ENCODE results near the gene SORCS2. TPM values are rescaled to one million over a fixed set of nuclear protein-coding genes. Genes with fewer than 3 reads are reported as not detected.
"Not testable (repeated sequence)": the region's sequence is repeated elsewhere in the genome, so short reads cannot be mapped to it uniquely, and the experiment has no call there.

Gene SORCS2
- total RNA-seq, 1 donor from 2014 or later, result 3.1 TPM

DNA sequence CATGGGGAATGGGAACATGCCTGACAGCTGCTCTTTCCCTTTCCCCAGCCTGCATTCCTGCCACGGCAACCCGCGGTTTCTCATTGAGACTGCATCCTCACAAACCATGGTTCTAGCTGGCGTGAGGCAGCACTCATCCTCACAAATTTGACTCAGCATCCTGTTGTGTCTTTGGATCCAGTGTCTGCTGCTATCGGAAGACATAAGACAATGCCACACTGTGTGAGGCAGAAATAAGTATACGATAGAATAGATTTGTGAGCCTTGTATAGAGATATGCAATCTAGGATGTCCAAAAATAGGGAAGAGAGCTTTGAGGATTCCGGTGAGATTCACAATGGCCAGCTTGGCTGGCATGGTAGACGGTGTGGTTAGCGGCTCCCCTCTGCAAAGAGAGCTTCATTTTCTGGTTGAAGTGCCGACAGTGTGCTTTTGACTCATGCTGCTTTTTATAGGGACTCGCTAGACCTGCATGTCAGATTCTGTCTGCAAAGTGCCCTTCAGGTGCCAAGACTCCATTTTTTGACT, 403.7 kb downstream of the SORCS2 start:
- Histone ChIP-seq H3K4me3 (ENCODE audit: low read length in 3 of 3) (no peak overlapping the region), H3K27me3 (ENCODE audit: control insufficient read depth in 3 of 3, insufficient read depth in 3 of 3, low read length in 3 of 3) (peaks cover 14 to 40% (median 32%) of the 10 kb centered on the region in 3 donors), H3K36me3 (ENCODE audit: control insufficient read depth in 3 of 3, insufficient read depth in 3 of 3, low read length in 3 of 3) (no peaks in the 10 kb centered on the region), H3K27ac (ENCODE audit: low read depth, low read length) (no peak overlapping the region), H3K9ac (ENCODE audit: low read depth in 1 of 3, low read length in 3 of 3) (no peak overlapping the region), H3K9me3 (ENCODE audit: control insufficient read depth in 3 of 3, low read length in 3 of 3) (no peaks in the 10 kb centered on the region), H3K4me1 (ENCODE audit: control insufficient read depth in 3 of 3, insufficient read depth in 3 of 3, low read length in 3 of 3) (no peaks in the 10 kb centered on the region)

- no peaks in the 10 kb centered on the region for H3K9me3 ChIP-seq (ENCODE audit: control insufficient read depth in 3 of 3, low read length in 3 of 3)
- peaks cover 11 to 37% (median 26%) of the 10 kb centered on the region in 3 donors for H3K27me3 ChIP-seq (ENCODE audit: control insufficient read depth in 3 of 3, insufficient read depth in 3 of 3, low read length in 3 of 3)
- H3K4me1 ChIP-seq (ENCODE audit: control insufficient read depth in 3 of 3, insufficient read depth in 3 of 3, low read length in 3 of 3), result no peaks in the 10 kb centered on the region
- H3K9ac ChIP-seq (ENCODE audit: low read depth in 1 of 3, low read length in 3 of 3), result no peak overlapping the region
- H3K27ac ChIP-seq (ENCODE audit: low read depth, low read length), result no peak overlapping the region
- H3K36me3 ChIP-seq (ENCODE audit: control insufficient read depth in 3 of 3, insufficient read depth in 3 of 3, low read length in 3 of 3), result no peaks in the 10 kb centered on the region
- no peak overlapping the region for H3K4me3 ChIP-seq (ENCODE audit: low read length in 3 of 3)
Observed at GRCh38 chr4:7596918-7597606, 404.7 kb downstream of the SORCS2 start.

- no peak overlapping the region for H3K9ac ChIP-seq (ENCODE audit: low read depth in 1 of 3, low read length in 3 of 3)
- H3K36me3 ChIP-seq (ENCODE audit: control insufficient read depth in 3 of 3, insufficient read depth in 3 of 3, low read length in 3 of 3), result no peaks in the 10 kb centered on the region
- no peak overlapping the region for H3K27ac ChIP-seq (ENCODE audit: low read depth, low read length)
- H3K9me3 ChIP-seq (ENCODE audit: control insufficient read depth in 3 of 3, low read length in 3 of 3), result no peaks in the 10 kb centered on the region
- H3K4me3 ChIP-seq (ENCODE audit: low read length in 3 of 3), result no peak overlapping the region
- H3K4me1 ChIP-seq (ENCODE audit: control insufficient read depth in 3 of 3, insufficient read depth in 3 of 3, low read length in 3 of 3), result no peaks in the 10 kb centered on the region
- peaks cover 11 to 23% (median 15%) of the 10 kb centered on the region in 3 donors for H3K27me3 ChIP-seq (ENCODE audit: control insufficient read depth in 3 of 3, insufficient read depth in 3 of 3, low read length in 3 of 3)
Observed at GRCh38 chr4:7598939-7599790, 406.8 kb downstream of the SORCS2 start.

DNA sequence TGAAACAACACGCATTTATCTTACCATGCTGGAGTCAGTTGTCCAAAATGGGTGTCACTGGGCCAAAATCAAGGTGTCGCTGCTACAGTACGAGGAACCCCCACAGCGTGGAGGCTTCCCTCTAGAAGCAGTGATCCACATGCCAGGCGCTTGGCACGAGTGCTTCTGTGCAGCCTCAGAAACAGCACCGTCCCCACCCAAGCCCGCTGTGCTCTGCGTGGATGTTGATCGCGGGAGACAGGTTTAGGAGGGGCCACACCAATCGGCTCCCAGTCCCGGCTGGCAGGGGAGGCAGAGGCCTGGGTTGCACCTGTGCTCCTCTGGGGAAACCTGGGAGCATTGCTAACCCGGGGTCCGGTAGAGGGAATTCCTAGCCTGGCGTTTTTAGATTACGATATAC, 407.9 kb downstream of the SORCS2 start:
- H3K27ac ChIP-seq (ENCODE audit: low read depth, low read length), result no peak overlapping the region
- no peaks in the 10 kb centered on the region for H3K4me1 ChIP-seq (ENCODE audit: control insufficient read depth in 3 of 3, insufficient read depth in 3 of 3, low read length in 3 of 3)
- peaks cover 0 to 3% (median 0%) of the 10 kb centered on the region in 3 donors for H3K9me3 ChIP-seq (ENCODE audit: control insufficient read depth in 3 of 3, low read length in 3 of 3)

DNA sequence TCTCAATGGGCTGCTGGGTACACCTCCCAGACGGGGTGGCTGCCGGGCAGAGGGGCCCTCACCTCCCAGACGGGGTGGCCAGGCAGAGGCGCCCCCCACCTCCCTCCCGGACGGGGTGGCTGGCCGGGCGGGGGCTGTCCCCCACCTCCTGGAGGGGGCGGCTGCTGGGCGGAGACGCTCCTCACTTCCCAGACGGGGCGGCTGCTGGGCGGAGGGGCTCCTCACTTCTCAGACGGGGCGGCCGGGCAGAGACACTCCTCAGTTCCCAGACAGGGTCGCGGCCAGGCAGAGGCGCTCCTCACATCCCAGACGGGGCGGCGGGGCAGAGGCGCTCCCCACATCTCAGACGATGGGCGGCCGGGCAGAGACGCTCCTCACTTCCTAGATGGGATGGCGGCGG, 409.8 kb downstream of the SORCS2 start:
- H3K4me1 ChIP-seq (ENCODE audit: control insufficient read depth in 3 of 3, insufficient read depth in 3 of 3, low read length in 3 of 3); H3K36me3 ChIP-seq (ENCODE audit: control insufficient read depth in 3 of 3, insufficient read depth in 3 of 3, low read length in 3 of 3); H3K9me3 ChIP-seq (ENCODE audit: control insufficient read depth in 3 of 3, low read length in 3 of 3); H3K27ac ChIP-seq (ENCODE audit: low read depth, low read length); H3K4me3 ChIP-seq (ENCODE audit: low read length in 3 of 3); H3K9ac ChIP-seq (ENCODE audit: low read depth in 1 of 3, low read length in 3 of 3): not testable (repeated sequence)
- H3K27me3 ChIP-seq (ENCODE audit: control insufficient read depth in 3 of 3, insufficient read depth in 3 of 3, low read length in 3 of 3), result peaks cover 0 to 20% (median 1%) of the 10 kb centered on the region in 3 donors

More for the DNA sequence above, 407.9 kb downstream of the SORCS2 start:
- peaks cover 4 to 16% (median 4%) of the 10 kb centered on the region in 3 donors for H3K27me3 ChIP-seq (ENCODE audit: control insufficient read depth in 3 of 3, insufficient read depth in 3 of 3, low read length in 3 of 3)
- no peak overlapping the region for H3K9ac ChIP-seq (ENCODE audit: low read depth in 1 of 3, low read length in 3 of 3)
- no peak overlapping the region for H3K4me3 ChIP-seq (ENCODE audit: low read length in 3 of 3)
- no peaks in the 10 kb centered on the region for H3K36me3 ChIP-seq (ENCODE audit: control insufficient read depth in 3 of 3, insufficient read depth in 3 of 3, low read length in 3 of 3)

- peaks cover 0 to 3% (median 0%) of the 10 kb centered on the region in 3 donors for H3K9me3 ChIP-seq (ENCODE audit: control insufficient read depth in 3 of 3, low read length in 3 of 3)
- H3K4me3 ChIP-seq (ENCODE audit: low read length in 3 of 3), result no peak overlapping the region
- H3K36me3 ChIP-seq (ENCODE audit: control insufficient read depth in 3 of 3, insufficient read depth in 3 of 3, low read length in 3 of 3), result no peaks in the 10 kb centered on the region
- no peaks in the 10 kb centered on the region for H3K4me1 ChIP-seq (ENCODE audit: control insufficient read depth in 3 of 3, insufficient read depth in 3 of 3, low read length in 3 of 3)
- no peak overlapping the region for H3K27ac ChIP-seq (ENCODE audit: low read depth, low read length)
- H3K27me3 ChIP-seq (ENCODE audit: control insufficient read depth in 3 of 3, insufficient read depth in 3 of 3, low read length in 3 of 3), result peaks cover 17 to 34% (median 34%) of the 10 kb centered on the region in 3 donors
- no peak overlapping the region for H3K9ac ChIP-seq (ENCODE audit: low read depth in 1 of 3, low read length in 3 of 3)
Observed at GRCh38 chr4:7607156-7607910, 415.0 kb downstream of the SORCS2 start.

- no peak overlapping the region for H3K27ac ChIP-seq (ENCODE audit: low read depth, low read length)
- H3K27me3 ChIP-seq (ENCODE audit: control insufficient read depth in 3 of 3, insufficient read depth in 3 of 3, low read length in 3 of 3), result peaks cover 17 to 34% (median 34%) of the 10 kb centered on the region in 3 donors
- H3K4me3 ChIP-seq (ENCODE audit: low read length in 3 of 3), result no peak overlapping the region
- H3K4me1 ChIP-seq (ENCODE audit: control insufficient read depth in 3 of 3, insufficient read depth in 3 of 3, low read length in 3 of 3), result no peaks in the 10 kb centered on the region
- H3K36me3 ChIP-seq (ENCODE audit: control insufficient read depth in 3 of 3, insufficient read depth in 3 of 3, low read length in 3 of 3), result no peaks in the 10 kb centered on the region
- no peak overlapping the region for H3K9ac ChIP-seq (ENCODE audit: low read depth in 1 of 3, low read length in 3 of 3)
- H3K9me3 ChIP-seq (ENCODE audit: control insufficient read depth in 3 of 3, low read length in 3 of 3), result peaks cover 0 to 3% (median 0%) of the 10 kb centered on the region in 3 donors
Observed at GRCh38 chr4:7608046-7608445, 415.7 kb downstream of the SORCS2 start.

GRCh38 chr4:7609316-7609715, 417.0 kb downstream of the SORCS2 start:
- Histone ChIP-seq H3K27me3 (ENCODE audit: control insufficient read depth in 3 of 3, insufficient read depth in 3 of 3, low read length in 3 of 3) (peaks cover 17 to 34% (median 34%) of the 10 kb centered on the region in 3 donors), H3K9ac (ENCODE audit: low read depth in 1 of 3, low read length in 3 of 3) (no peak overlapping the region), H3K4me3 (ENCODE audit: low read length in 3 of 3) (no peak overlapping the region), H3K9me3 (ENCODE audit: control insufficient read depth in 3 of 3, low read length in 3 of 3) (peaks cover 0 to 4% (median 3%) of the 10 kb centered on the region in 3 donors), H3K4me1 (ENCODE audit: control insufficient read depth in 3 of 3, insufficient read depth in 3 of 3, low read length in 3 of 3) (no peaks in the 10 kb centered on the region), H3K27ac (ENCODE audit: low read depth, low read length) (no peak overlapping the region), H3K36me3 (ENCODE audit: control insufficient read depth in 3 of 3, insufficient read depth in 3 of 3, low read length in 3 of 3) (no peaks in the 10 kb centered on the region)

DNA sequence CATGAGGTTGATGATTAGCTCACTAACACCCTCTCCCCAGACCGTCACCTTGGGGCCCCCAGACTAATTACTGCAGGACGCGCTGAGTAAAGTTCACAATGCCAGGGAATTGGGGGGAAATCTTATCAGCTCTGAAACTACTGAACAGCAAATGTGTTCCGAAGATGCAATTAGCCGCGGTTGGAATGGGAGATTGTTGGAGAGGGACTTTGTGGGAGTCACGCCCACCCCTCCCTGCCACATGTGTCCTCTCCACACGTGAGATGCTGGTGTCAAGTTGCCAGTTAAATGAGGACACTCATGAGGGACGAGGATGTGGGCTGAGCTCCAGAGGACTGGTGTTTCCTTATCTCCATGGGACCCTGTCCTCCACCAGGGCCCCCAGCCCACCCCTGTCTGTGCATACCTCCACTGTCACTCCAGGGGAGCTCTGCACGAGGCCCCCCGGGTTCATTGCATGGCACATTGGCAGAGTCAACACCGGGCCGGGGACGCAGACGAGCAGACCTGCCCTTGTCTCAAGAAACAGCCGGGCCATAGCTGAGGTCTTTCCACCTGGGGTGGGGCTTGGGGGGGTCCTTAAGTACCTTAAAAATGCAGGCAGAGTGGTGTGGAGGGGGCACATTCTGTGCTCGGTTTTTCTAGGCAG, 417.8 kb downstream of the SORCS2 start:
- Histone ChIP-seq H3K4me3 (ENCODE audit: low read length in 3 of 3) (no peak overlapping the region), H3K9ac (ENCODE audit: low read depth in 1 of 3, low read length in 3 of 3) (no peak overlapping the region), H3K27me3 (ENCODE audit: control insufficient read depth in 3 of 3, insufficient read depth in 3 of 3, low read length in 3 of 3) (peaks cover 17 to 34% (median 34%) of the 10 kb centered on the region in 3 donors), H3K27ac (ENCODE audit: low read depth, low read length) (no peak overlapping the region), H3K9me3 (ENCODE audit: control insufficient read depth in 3 of 3, low read length in 3 of 3) (peaks cover 0 to 5% (median 0%) of the 10 kb centered on the region in 3 donors), H3K36me3 (ENCODE audit: control insufficient read depth in 3 of 3, insufficient read depth in 3 of 3, low read length in 3 of 3) (no peaks in the 10 kb centered on the region), H3K4me1 (ENCODE audit: control insufficient read depth in 3 of 3, insufficient read depth in 3 of 3, low read length in 3 of 3) (no peaks in the 10 kb centered on the region)

All from skeletal muscle tissue (tissue), 4 donors.